ENCODE results near the gene NLRP1. TPM values are rescaled to one million over a fixed set of nuclear protein-coding genes. Genes with fewer than 3 reads are reported as not detected.

The NLRP1 gene
- total RNA-seq, 4 donors from 2014 or later, result 7.6 to 21.8 (median 13.7) TPM

DNA sequence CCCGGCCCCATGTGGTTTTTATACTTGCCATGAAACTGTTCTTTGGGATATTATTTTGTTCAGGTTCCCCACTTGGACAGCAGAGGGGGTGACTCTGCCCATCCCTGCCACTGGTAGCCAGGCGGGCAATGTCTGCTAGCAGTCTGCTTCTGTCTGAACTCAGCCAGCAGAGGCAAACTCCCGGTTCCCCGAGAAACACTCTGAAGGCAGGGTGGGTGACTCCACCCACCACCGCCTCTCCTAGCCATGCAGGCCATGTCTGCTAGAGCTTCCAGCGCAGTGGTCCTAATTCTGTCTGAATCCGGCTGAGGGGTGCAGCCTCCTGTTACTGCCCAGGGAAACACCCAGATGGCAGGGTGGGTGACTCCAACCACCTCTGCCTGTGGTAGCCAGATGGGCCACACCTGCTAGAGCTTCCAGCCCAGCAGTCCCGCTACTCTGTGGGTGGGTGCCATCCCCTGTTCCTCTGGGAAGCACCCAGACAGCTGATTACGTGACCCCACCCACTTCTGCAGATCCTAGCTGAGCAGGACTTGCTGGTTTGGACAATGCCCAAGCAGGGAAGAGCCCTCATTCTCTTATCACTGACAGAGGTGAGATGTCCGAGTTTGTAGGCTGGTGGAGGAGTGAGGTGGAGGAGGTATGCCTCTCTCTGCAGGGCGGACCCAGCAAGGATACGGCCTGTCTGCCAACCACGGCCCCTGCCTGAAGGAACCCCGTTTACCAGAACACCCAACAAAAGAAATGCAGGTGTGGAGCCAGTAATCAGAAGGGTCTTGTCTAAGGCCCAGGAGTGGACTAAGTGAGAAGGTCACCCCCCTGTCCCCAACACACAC is 22.4 kb downstream of the NLRP1 start:
- TF ChIP-seq POLR2A (IDR thresholded peaks at IDR 0.05), result no peak
- no peak for DNase-seq
- Histone ChIP-seq H3K36me3 (no peaks in the 10 kb centered on the region), H3K9me3 (no peaks in the 10 kb centered on the region), H3K27ac (no peak overlapping the region), H3K4me3 (no peak overlapping the region), H3K4me1 (no peaks in the 10 kb centered on the region), H3K27me3 (no peaks in the 10 kb centered on the region)
- WGBS, 2 donors (ENCODE audit: low coverage in 1 of 2), result 82 to 89% methylated on average over 2 to 12 of the region's 14 CpGs
- intact Hi-C loops (cut with DNase I; ENCODE audit: low total_unique reads), result no loop called here
- in situ Hi-C loops (cut with MboI; ENCODE audit: low pct_ligation_motif_present in 1 of 4, low pct_unique_long_range_greater_than_20kb in 1 of 4, low sequenced_read_pairs in 3 of 4), result no loop called here

- 80 to 96% methylated on average over 4 to 9 of the region's 9 CpGs for WGBS, 2 donors (ENCODE audit: low coverage in 1 of 2)
Measured at GRCh38 chr17:5560361-5560988, 23.8 kb downstream of the NLRP1 start.

DNA sequence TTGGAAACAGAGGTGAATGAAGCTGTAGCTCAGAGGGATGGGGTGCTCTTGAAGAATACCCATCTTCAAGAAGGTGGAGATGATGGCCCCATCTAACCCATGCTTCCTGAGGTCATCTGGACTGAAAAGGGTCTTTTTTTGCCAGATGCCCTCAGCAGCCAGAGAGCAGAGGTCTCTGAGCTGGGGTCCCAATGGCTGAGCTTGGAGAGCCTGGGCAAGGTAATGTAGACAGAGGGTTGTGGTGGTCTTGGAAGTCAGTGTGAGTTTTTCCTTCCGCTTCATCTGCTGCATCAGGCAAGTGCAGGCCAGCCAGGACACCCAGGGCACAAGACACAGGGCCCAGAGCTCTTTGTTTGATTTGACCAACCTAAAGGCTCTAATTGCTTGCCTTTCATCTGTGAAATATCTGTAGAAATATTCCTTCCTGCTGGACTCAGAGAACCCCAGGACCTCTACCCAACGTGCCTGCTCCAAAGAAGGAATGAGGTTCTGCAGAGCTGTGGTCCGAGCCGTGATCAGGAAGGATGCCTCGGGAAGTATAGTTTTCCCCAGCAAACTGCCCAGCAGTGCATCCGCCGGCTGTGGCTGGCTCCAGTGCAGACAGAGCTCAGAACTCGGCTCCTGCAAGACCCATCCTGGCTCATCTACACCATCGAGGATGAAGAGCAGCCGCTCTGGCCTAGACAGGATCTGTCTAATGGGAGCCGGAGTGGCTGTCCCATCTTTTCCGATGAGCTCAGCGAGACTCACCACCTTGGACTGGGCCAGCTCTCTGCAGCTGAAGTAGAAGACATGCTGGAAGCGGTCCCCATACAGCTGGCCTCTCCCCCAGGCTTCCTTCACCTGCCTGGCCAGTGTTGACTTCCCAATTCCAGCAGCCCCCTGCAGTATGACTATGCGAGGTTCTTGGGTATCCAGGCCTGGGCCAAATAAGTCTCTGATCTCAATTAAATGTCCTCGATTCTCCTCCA is 25.2 kb downstream of the NLRP1 start:
- H3K4me3 ChIP-seq, result no peak overlapping the region
- H3K36me3 ChIP-seq, result no peaks in the 10 kb centered on the region
- H3K27me3 ChIP-seq, result no peaks in the 10 kb centered on the region
- no peaks in the 10 kb centered on the region for H3K4me1 ChIP-seq
- H3K9me3 ChIP-seq, result no peaks in the 10 kb centered on the region
- intact Hi-C loops (cut with DNase I; ENCODE audit: low total_unique reads) (no loop called here), in situ Hi-C loops (cut with MboI; ENCODE audit: low pct_ligation_motif_present in 1 of 4, low pct_unique_long_range_greater_than_20kb in 1 of 4, low sequenced_read_pairs in 3 of 4) (no loop called here)
- no peak overlapping the region for H3K27ac ChIP-seq
- 95% methylated on average over 16 of the region's 16 CpGs; no CpG with 5 or more reads in 1 of the 2 donors for WGBS, 2 donors (ENCODE audit: low coverage in 1 of 2)
- TF ChIP-seq EP300 (IDR thresholded peaks at IDR 0.05; ENCODE audit: low read depth) (no peak), POLR2A (IDR thresholded peaks at IDR 0.05) (no peak), CTCF (IDR thresholded peaks at IDR 0.05) (no peak), POLR2AphosphoS5 (IDR thresholded peaks at IDR 0.05) (no peak)
- no peak for DNase-seq

More at GRCh38 chr17:5560361-5560988, 23.8 kb downstream of the NLRP1 start:
- in situ Hi-C loops (cut with MboI; ENCODE audit: low pct_ligation_motif_present in 1 of 4, low pct_unique_long_range_greater_than_20kb in 1 of 4, low sequenced_read_pairs in 3 of 4), result no loop called here
- Histone ChIP-seq H3K36me3 (no peaks in the 10 kb centered on the region), H3K4me1 (no peaks in the 10 kb centered on the region), H3K27me3 (no peaks in the 10 kb centered on the region), H3K27ac (no peak overlapping the region), H3K9me3 (no peaks in the 10 kb centered on the region), H3K4me3 (no peak overlapping the region)
- TF ChIP-seq POLR2A (IDR thresholded peaks at IDR 0.05), result no peak
- TF ChIP-seq EP300 (IDR thresholded peaks at IDR 0.05; ENCODE audit: low read depth), result no peak
- TF ChIP-seq CTCF (IDR thresholded peaks at IDR 0.05), result no peak
- no peak for TF ChIP-seq POLR2AphosphoS5 (IDR thresholded peaks at IDR 0.05)
- intact Hi-C loops (cut with DNase I; ENCODE audit: low total_unique reads), result no loop called here
- DNase-seq, result no peak

GRCh38 chr17:5557990-5558389 is 26.3 kb downstream of the NLRP1 start:
- no peak for DNase-seq
- Histone ChIP-seq H3K27ac (no peak overlapping the region), H3K4me1 (no peaks in the 10 kb centered on the region), H3K27me3 (no peaks in the 10 kb centered on the region), H3K36me3 (no peaks in the 10 kb centered on the region), H3K4me3 (no peak overlapping the region), H3K9me3 (no peaks in the 10 kb centered on the region)
- WGBS, 2 donors (ENCODE audit: low coverage in 1 of 2), result 85% methylated on average over 6 of the region's 6 CpGs; no CpG with 5 or more reads in 1 of the 2 donors
- in situ Hi-C loops (cut with MboI; ENCODE audit: low pct_ligation_motif_present in 1 of 4, low pct_unique_long_range_greater_than_20kb in 1 of 4, low sequenced_read_pairs in 3 of 4) (no loop called here), intact Hi-C loops (cut with DNase I; ENCODE audit: low total_unique reads) (no loop called here)
- TF ChIP-seq EP300 (IDR thresholded peaks at IDR 0.05; ENCODE audit: low read depth), result no peak
- TF ChIP-seq POLR2A (IDR thresholded peaks at IDR 0.05), result no peak
- TF ChIP-seq CTCF (IDR thresholded peaks at IDR 0.05), result no peak
- TF ChIP-seq POLR2AphosphoS5 (IDR thresholded peaks at IDR 0.05), result no peak
